Vagina (tissue), 2 donors: Measurements from ENCODE around the gene CATSPERD. TPM values are rescaled to one million over a fixed set of nuclear protein-coding genes. Genes with fewer than 3 reads are reported as not detected.
A peak's percentile ranks its signal among the peaks of the same experiment; 100 is the strongest.

ENCODE experiments used
- DNase-seq, 2 donors: peaks; one replicate each; pipeline ENCODE4 v3.0.0-alpha.2; 2017; ENCODE audit errors: extremely low spot score in 2 of 2
- H3K27ac ChIP-seq: fragments of 200-600 bp; sonication (generic); one replicate; pipeline ENCODE4 v1.5.1; 2019
- H3K27me3 ChIP-seq: fragments of 200-600 bp; sonication (generic); one replicate; pipeline ENCODE4 v1.5.1; 2019
- H3K36me3 ChIP-seq, 2 donors: fragments of 200-600 bp; sonication (generic); one replicate each; pipeline ENCODE4 v1.5.1; 2017 to 2019
- H3K4me1 ChIP-seq: fragments of 200-600 bp; sonication (generic); one replicate; pipeline ENCODE4 v1.5.1; 2019
- H3K4me3 ChIP-seq, 2 donors: fragments of 200-600 bp; sonication (generic); 1 replicate in 1 of 2; 2 replicates in 1 of 2; pipeline ENCODE4 v1.5.1; 2016 to 2019
- H3K9me3 ChIP-seq: fragments of 200-600 bp; sonication (generic); one replicate; pipeline ENCODE4 v1.5.1; 2019
- CTCF ChIP-seq, 3 experiments: fragments of 450-650 bp in 2 of 3; fragments of 200-600 bp in 1 of 3; sonication (generic) in 1 of 3; IDR thresholded peaks; one replicate each; pipeline ENCODE4 v1.5.1; 2017 to 2019; ENCODE audit warnings: antibody characterized with exemption in 3 of 3, mild to moderate bottlenecking in 2 of 3, moderate library complexity in 2 of 3
- POLR2A ChIP-seq, 2 donors: fragments of 450-650 bp; IDR thresholded peaks; one replicate each; pipeline ENCODE4 v1.6.1; 2017; ENCODE audit warnings: antibody characterized with exemption in 2 of 2, mild to moderate bottlenecking in 2 of 2, moderate library complexity in 2 of 2
- POLR2AphosphoS5 ChIP-seq, 2 donors: sonication (generic); formaldehyde crosslinking; IDR thresholded peaks; one replicate each; pipeline ENCODE4 v1.9.0; 2017; ENCODE audit warnings: antibody characterized with exemption in 2 of 2, mild to moderate bottlenecking in 2 of 2, low read depth in 1 of 2; ENCODE audit not compliant: insufficient read depth in 1 of 2
- intact Hi-C: fragments of 100-400 bp; cut with DNase I; formaldehyde crosslinking; loops from one replicate; pipeline ENCODE4 v1.15.1; 2023
- total RNA-seq: library from RNA; depleted of rRNA; stranded (reverse); fragments of >200 nt; gene quantifications from one replicate; pipeline ENCODE4 v1.2.3, GENCODE V29; 2016

CATSPERD gene
- total RNA-seq, 1 donor from 2014 or later: not detected

GRCh38 chr19:5767949-5768348 lies 47.5 kb downstream of the CATSPERD start:
- DNase-seq: no peak
- Histone ChIP-seq H3K4me1 (no peaks in the 10 kb centered on the region), H3K27me3 (no peaks in the 10 kb centered on the region), H3K36me3 (no peaks in the 10 kb centered on the region), H3K4me3 (no peak overlapping the region), H3K9me3 (no peaks in the 10 kb centered on the region), H3K27ac (no peak overlapping the region)
- intact Hi-C loops: no loop called here
- TF ChIP-seq POLR2AphosphoS5 (IDR thresholded peaks at IDR 0.05; ENCODE audit: insufficient read depth in 1 of 2, low read depth in 1 of 2) (no peak), CTCF (IDR thresholded peaks at IDR 0.05) (no peak), POLR2A (IDR thresholded peaks at IDR 0.05) (no peak)

- intact Hi-C loops: no loop called here
- Histone ChIP-seq H3K4me3 (no peak overlapping the region), H3K4me1 (no peaks in the 10 kb centered on the region), H3K27me3 (no peaks in the 10 kb centered on the region), H3K9me3 (no peaks in the 10 kb centered on the region), H3K27ac (no peak overlapping the region), H3K36me3 (no peaks in the 10 kb centered on the region)
- no peak for DNase-seq
- TF ChIP-seq POLR2AphosphoS5 (IDR thresholded peaks at IDR 0.05; ENCODE audit: insufficient read depth in 1 of 2, low read depth in 1 of 2): no peak
- no peak for TF ChIP-seq POLR2A (IDR thresholded peaks at IDR 0.05)
- TF ChIP-seq CTCF (IDR thresholded peaks at IDR 0.05): no peak
Observed at GRCh38 chr19:5772416-5772815, 52.0 kb downstream of the CATSPERD start.

GRCh38 chr19:5773276-5773675 lies 52.8 kb downstream of the CATSPERD start:
- no peak for DNase-seq
- TF ChIP-seq POLR2AphosphoS5 (IDR thresholded peaks at IDR 0.05; ENCODE audit: insufficient read depth in 1 of 2, low read depth in 1 of 2) (no peak), CTCF (IDR thresholded peaks at IDR 0.05) (no peak), POLR2A (IDR thresholded peaks at IDR 0.05) (no peak)
- intact Hi-C loops: no loop called here
- Histone ChIP-seq H3K4me1 (no peaks in the 10 kb centered on the region), H3K4me3 (no peak overlapping the region), H3K27me3 (no peaks in the 10 kb centered on the region), H3K9me3 (no peaks in the 10 kb centered on the region), H3K36me3 (no peaks in the 10 kb centered on the region), H3K27ac (no peak overlapping the region)

GRCh38 chr19:5774921-5775320 lies 54.5 kb downstream of the CATSPERD start:
- Histone ChIP-seq H3K9me3 (no peaks in the 10 kb centered on the region), H3K27me3 (no peaks in the 10 kb centered on the region), H3K4me3 (no peak overlapping the region), H3K27ac (no peak overlapping the region), H3K36me3 (no peaks in the 10 kb centered on the region), H3K4me1 (no peaks in the 10 kb centered on the region)
- TF ChIP-seq POLR2A (IDR thresholded peaks at IDR 0.05) (no peak), CTCF (IDR thresholded peaks at IDR 0.05) (no peak), POLR2AphosphoS5 (IDR thresholded peaks at IDR 0.05; ENCODE audit: insufficient read depth in 1 of 2, low read depth in 1 of 2) (no peak)
- DNase-seq: no peak
- intact Hi-C loops: no loop called here

- H3K27ac ChIP-seq: no peak overlapping the region
- no peak overlapping the region for H3K4me3 ChIP-seq
- peak in 1 of 2 donors; percentile 93 for DNase-seq
- no peaks in the 10 kb centered on the region for H3K4me1 ChIP-seq
- H3K9me3 ChIP-seq: no peaks in the 10 kb centered on the region
- intact Hi-C loops: no loop called here
- no peaks in the 10 kb centered on the region for H3K36me3 ChIP-seq
- no peaks in the 10 kb centered on the region for H3K27me3 ChIP-seq
- no peak for TF ChIP-seq POLR2A (IDR thresholded peaks at IDR 0.05)
- TF ChIP-seq POLR2AphosphoS5 (IDR thresholded peaks at IDR 0.05; ENCODE audit: insufficient read depth in 1 of 2, low read depth in 1 of 2): no peak
- TF ChIP-seq CTCF (IDR thresholded peaks at IDR 0.05): no peak
Observed at GRCh38 chr19:5775668-5776309, 55.4 kb downstream of the CATSPERD start.
